ENCODE data around the gene SORT1. TPM values are rescaled to one million over a fixed set of nuclear protein-coding genes. Genes with fewer than 3 reads are reported as not detected.

The SORT1 gene
- total and polyA plus RNA-seq, 8 donors = 4.6 to 481 (median 36.6) TPM

DNA sequence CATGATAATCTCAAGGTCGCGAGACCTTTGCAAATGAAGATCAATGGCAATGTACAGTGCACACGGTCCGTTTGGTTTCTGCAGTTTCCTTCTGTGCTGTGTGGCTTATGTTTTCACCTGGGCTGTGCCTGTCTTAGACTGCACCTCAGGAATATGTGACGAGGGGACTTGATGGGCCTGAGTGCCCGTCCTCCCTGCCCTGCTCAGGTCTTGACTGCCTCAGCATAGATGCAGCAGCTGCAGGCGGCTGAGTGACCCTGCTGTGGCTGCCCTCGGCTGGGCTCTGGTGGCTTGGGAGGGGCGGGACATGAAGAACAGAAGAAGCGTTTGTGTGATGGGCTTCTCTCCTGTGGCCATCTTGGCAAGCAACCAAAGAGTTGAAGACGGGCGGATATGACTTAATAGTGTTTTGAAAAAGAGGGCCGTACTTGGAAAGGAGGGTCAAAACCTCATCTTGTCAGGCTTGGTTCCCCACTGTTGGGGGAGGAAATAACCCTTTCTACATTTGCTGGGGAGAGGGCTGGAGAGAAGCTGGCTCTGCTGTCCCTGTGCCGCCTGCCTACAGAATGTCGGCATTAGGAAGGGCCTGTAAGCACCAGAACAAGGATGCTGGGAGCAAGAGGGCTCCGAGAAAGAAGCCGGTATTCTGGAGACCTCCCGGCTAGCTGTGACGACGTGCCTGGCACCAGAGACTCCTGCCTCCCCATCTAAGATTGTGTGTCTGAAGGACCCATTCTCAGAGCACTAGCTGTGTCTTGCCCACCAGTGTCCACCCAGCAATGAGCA is 98.0 kb downstream of the SORT1 start:
- 62 to 76% (median 74%) methylated on average over 20 of the region's 20 CpGs for WGBS, 5 donors
- intact Hi-C loops (cut with DNase I; ENCODE audit: low total_unique reads) = no loop called here
- no peak overlapping the region for H3K4me3 ChIP-seq
- H3K27ac ChIP-seq = peak overlapping the region in 4 of 5 donors; percentile 4 to 54 (median 53)
- H3K9me3 ChIP-seq = no peaks in the 10 kb centered on the region
- TF ChIP-seq EP300 (IDR thresholded peaks at IDR 0.05) (no peak), POLR2AphosphoS5 (IDR thresholded peaks at IDR 0.05) (no peak), POLR2A (IDR thresholded peaks at IDR 0.05) (no peak)
- TF ChIP-seq, protein P1, sequence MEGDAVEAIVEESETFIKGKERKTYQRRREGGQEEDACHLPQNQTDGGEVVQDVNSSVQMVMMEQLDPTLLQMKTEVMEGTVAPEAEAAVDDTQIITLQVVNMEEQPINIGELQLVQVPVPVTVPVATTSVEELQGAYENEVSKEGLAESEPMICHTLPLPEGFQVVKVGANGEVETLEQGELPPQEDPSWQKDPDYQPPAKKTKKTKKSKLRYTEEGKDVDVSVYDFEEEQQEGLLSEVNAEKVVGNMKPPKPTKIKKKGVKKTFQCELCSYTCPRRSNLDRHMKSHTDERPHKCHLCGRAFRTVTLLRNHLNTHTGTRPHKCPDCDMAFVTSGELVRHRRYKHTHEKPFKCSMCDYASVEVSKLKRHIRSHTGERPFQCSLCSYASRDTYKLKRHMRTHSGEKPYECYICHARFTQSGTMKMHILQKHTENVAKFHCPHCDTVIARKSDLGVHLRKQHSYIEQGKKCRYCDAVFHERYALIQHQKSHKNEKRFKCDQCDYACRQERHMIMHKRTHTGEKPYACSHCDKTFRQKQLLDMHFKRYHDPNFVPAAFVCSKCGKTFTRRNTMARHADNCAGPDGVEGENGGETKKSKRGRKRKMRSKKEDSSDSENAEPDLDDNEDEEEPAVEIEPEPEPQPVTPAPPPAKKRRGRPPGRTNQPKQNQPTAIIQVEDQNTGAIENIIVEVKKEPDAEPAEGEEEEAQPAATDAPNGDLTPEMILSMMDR (IDR thresholded peaks at IDR 0.05) = no peak
- H3K36me3 ChIP-seq = no peaks in the 10 kb centered on the region
- peaks cover 0 to 10% (median 0%) of the 10 kb centered on the region in 3 donors for H3K27me3 ChIP-seq
- H3K4me1 ChIP-seq = peaks cover 0 to 32% (median 12%) of the 10 kb centered on the region in 4 donors
- DNase-seq = peak in 1 of 2 donors; percentile 85

DNA sequence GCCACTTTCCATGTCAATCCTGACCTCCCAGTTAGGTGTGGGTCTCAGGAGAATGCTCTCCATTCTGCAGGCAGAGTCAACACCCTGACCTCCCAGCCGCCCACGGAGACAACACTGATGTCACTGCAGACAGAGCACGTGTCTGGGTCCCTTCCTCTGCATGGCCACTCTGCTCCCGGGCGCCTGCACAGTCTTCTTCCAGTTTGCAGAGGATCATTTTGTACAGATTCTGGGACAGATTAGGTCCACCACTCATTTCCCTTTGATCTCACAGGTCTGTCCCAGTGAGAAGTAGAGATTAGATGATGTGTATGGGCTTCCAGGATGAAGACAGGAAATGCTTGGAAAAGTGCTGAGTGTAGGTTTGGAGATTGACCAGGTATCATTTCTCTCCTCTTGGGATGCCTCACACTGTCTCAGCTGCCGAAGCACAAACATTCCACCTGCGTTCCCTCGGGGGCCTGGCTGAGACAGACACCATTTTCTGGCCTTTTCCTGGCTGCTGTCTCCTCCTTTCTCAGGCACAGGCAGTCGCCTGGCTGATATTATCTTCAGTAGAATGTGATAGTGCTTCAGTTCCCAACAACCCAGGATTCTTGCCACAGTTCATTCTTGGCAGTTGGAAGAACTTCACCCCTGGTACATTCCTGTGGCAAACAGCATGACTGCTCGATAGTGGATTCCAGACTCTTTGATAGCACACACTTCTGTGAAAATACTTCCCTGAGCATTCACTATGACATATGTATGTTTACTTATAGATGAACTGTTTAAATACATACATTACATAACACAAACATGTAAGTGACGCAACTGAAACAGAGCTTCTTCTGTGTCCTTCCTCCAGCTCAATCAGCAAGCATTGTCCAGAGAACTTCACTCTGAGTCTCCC is 98.8 kb downstream of the SORT1 start:
- Histone ChIP-seq H3K27me3 (peaks cover 0 to 10% (median 0%) of the 10 kb centered on the region in 3 donors), H3K27ac (peak overlapping the region in 4 of 5 donors; percentile 4 to 54 (median 53)), H3K4me1 (peaks cover 0 to 24% (median 10%) of the 10 kb centered on the region in 4 donors), H3K9me3 (no peaks in the 10 kb centered on the region), H3K36me3 (no peaks in the 10 kb centered on the region), H3K4me3 (no peak overlapping the region)
- 36 to 55% (median 41%) methylated on average over 11 of the region's 11 CpGs for WGBS, 5 donors
- DNase-seq = peak in 1 of 2 donors; percentile 53
- intact Hi-C loops (cut with DNase I; ENCODE audit: low total_unique reads) = no loop called here
- TF ChIP-seq, protein P1 (IDR thresholded peaks at IDR 0.05) = no peak
- TF ChIP-seq POLR2A (IDR thresholded peaks at IDR 0.05) (no peak), EP300 (IDR thresholded peaks at IDR 0.05) (no peak), POLR2AphosphoS5 (IDR thresholded peaks at IDR 0.05) (no peak)

DNA sequence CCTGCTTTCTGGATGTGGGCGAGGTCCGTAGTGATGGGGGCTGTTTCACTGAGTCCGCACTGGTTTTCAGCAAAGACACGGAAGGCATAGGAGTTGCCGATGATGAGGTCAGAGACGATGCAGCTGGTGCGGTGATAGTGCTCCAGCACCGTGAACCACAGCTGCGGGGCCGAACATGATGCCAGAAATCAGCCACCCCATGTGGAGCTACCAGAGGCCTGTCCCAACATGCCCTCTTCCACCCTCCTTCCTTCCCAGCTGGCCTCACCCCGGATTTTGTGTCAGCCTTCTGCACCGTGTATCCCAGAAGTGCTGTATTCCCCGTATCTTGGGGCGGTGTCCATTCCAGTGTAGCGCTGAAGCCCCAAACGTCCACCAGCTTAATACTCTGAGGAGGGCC is 100.9 kb downstream of the SORT1 start:
- Histone ChIP-seq H3K27ac (no peak overlapping the region), H3K4me3 (no peak overlapping the region), H3K36me3 (no peaks in the 10 kb centered on the region), H3K4me1 (peaks cover 0 to 23% (median 10%) of the 10 kb centered on the region in 4 donors), H3K27me3 (peaks cover 0 to 10% (median 0%) of the 10 kb centered on the region in 3 donors), H3K9me3 (no peaks in the 10 kb centered on the region)
- TF ChIP-seq, protein P1 (IDR thresholded peaks at IDR 0.05) = no peak
- TF ChIP-seq POLR2AphosphoS5 (IDR thresholded peaks at IDR 0.05) (no peak), POLR2A (IDR thresholded peaks at IDR 0.05) (no peak), EP300 (IDR thresholded peaks at IDR 0.05) (no peak)
- intact Hi-C loops (cut with DNase I; ENCODE audit: low total_unique reads) = no loop called here
- no peak for DNase-seq
- WGBS, 5 donors = 91 to 94% (median 92%) methylated on average over 16 of the region's 16 CpGs

DNA sequence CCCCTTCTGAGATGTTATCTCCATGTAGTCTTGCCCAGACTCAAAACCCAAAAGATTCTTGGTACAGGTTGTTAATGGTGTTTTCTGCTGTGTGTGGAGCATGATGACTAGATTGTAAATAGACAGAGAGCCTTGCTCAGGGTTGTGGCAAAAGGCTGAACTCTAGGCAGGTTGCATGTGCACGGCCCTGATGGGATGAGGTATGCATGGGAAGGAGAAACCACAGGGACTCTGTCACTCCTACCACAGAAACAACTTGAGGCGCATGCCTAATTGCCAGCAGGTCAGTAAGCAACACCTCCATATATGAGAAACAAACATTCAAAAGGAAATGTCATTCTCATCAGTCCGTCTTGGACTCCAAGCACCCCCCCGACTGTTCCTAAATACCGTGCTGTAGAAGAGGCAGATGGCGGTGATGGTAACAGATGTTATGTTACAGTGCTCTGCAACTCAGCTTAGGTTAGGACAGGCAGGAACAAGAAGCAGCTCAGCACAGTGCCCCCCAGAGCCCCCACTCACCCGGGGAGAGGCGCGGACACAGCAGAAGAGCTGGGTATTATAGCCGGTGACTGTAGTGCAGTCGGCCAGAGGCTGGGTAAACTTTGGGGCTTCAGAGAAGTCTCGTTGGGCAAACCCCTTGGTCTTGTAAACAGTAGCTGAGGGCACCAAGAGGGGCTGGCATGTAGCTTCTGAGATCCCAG is 101.9 kb downstream of the SORT1 start:
- intact Hi-C loops (cut with DNase I; ENCODE audit: low total_unique reads) = no loop called here
- no peak overlapping the region for H3K4me3 ChIP-seq
- DNase-seq = no peak
- TF ChIP-seq POLR2A (IDR thresholded peaks at IDR 0.05) (no peak), EP300 (IDR thresholded peaks at IDR 0.05) (no peak), POLR2AphosphoS5 (IDR thresholded peaks at IDR 0.05) (no peak)
- H3K4me1 ChIP-seq = peaks cover 0 to 23% (median 12%) of the 10 kb centered on the region in 4 donors
- WGBS, 5 donors = 76 to 83% (median 82%) methylated on average over 12 of the region's 12 CpGs
- H3K27me3 ChIP-seq = peaks cover 0 to 10% (median 0%) of the 10 kb centered on the region in 3 donors
- no peaks in the 10 kb centered on the region for H3K36me3 ChIP-seq
- no peak overlapping the region for H3K27ac ChIP-seq
- no peaks in the 10 kb centered on the region for H3K9me3 ChIP-seq
